ENCODE results near the gene DOP1B.

The DOP1B gene, protein sequence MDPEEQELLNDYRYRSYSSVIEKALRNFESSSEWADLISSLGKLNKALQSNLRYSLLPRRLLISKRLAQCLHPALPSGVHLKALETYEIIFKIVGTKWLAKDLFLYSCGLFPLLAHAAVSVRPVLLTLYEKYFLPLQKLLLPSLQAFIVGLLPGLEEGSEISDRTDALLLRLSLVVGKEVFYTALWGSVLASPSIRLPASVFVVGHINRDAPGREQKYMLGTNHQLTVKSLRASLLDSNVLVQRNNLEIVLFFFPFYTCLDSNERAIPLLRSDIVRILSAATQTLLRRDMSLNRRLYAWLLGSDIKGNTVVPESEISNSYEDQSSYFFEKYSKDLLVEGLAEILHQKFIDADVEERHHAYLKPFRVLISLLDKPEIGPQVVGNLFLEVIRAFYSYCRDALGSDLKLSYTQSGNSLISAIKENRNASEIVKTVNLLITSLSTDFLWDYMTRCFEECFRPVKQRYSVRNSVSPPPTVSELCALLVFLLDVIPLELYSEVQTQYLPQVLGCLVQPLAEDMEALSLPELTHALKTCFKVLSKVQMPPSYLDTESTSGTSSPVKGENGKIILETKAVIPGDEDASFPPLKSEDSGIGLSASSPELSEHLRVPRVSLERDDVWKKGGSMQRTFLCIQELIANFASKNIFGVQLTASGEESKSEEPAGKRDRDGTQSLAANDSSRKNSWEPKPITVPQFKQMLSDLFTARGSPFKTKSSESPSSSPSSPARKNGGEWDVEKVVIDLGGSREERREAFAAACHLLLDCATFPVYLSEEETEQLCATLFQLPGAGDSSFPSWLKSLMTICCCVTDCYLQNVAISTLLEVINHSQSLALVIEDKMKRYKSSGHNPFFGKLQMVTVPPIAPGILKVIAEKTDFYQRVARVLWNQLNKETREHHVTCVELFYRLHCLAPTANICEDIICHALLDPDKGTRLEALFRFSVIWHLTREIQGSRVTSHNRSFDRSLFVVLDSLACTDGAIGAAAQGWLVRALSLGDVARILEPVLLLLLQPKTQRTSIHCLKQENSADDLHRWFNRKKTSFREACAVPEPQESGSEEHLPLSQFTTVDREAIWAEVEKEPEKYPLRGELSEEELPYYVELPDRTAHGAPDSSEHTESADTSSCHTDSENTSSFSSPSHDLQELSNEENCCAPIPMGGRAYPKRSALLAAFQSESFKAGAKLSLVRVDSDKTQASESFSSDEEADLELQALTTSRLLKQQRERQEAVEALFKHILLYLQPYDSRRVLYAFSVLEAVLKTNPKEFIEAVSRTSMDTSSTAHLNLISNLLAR (N-terminal part only)

GRCh38 chr21:36156815-36157670 is at the start of gene DOP1B:
Gene DOP1B (plus strand): TSS chr21:36156824. CDS start chr21:36164734, 7,910 bp downstream.
- DNase-seq (ENCODE audit: low spot score): peak; percentile 54
- in situ Hi-C loops (cut with MboI; ENCODE audit: low pct_unique_long_range_greater_than_20kb, low sequenced_read_pairs, unreplicated experiment): no loop called here
- no peak for TF ChIP-seq CTCF (IDR thresholded peaks at IDR 0.05; ENCODE audit: extremely low read depth, insufficient read depth, missing control alignments)

DNA sequence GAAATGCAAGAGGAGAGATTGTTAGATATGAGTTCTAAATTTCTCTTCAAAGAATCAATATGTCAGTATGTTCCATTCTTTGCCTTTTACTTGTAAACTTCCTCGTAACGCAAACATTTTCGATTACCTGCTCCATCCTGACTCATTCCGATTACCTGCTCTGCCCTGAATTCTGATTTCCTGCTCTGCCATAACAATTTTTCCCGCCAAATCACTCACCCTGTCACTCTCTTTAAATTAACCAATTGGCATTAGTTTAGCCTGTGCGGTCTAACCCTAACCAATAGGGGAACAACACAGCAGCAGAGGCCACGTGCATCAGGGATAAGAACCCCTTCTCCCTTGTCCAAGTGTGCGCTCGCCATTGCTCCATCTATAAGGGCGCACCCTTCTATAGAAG is 46.8 kb upstream of the DOP1B start:
- in situ Hi-C loops (cut with MboI; ENCODE audit: low pct_unique_long_range_greater_than_20kb, low sequenced_read_pairs, unreplicated experiment): no loop called here
- DNase-seq (ENCODE audit: low spot score): no peak
- TF ChIP-seq CTCF (IDR thresholded peaks at IDR 0.05; ENCODE audit: extremely low read depth, insufficient read depth, missing control alignments): no peak

GRCh38 chr21:36111238-36111637 is 45.4 kb upstream of the DOP1B start:
- TF ChIP-seq CTCF (IDR thresholded peaks at IDR 0.05; ENCODE audit: extremely low read depth, insufficient read depth, missing control alignments): no peak
- DNase-seq (ENCODE audit: low spot score): no peak
- in situ Hi-C loops (cut with MboI; ENCODE audit: low pct_unique_long_range_greater_than_20kb, low sequenced_read_pairs, unreplicated experiment): no loop called here

- in situ Hi-C loops (cut with MboI; ENCODE audit: low pct_unique_long_range_greater_than_20kb, low sequenced_read_pairs, unreplicated experiment): no loop called here
- DNase-seq (ENCODE audit: low spot score): no peak
- no peak for TF ChIP-seq CTCF (IDR thresholded peaks at IDR 0.05; ENCODE audit: extremely low read depth, insufficient read depth, missing control alignments)
Measured at GRCh38 chr21:36113647-36114428, 42.8 kb upstream of the DOP1B start.

DNA sequence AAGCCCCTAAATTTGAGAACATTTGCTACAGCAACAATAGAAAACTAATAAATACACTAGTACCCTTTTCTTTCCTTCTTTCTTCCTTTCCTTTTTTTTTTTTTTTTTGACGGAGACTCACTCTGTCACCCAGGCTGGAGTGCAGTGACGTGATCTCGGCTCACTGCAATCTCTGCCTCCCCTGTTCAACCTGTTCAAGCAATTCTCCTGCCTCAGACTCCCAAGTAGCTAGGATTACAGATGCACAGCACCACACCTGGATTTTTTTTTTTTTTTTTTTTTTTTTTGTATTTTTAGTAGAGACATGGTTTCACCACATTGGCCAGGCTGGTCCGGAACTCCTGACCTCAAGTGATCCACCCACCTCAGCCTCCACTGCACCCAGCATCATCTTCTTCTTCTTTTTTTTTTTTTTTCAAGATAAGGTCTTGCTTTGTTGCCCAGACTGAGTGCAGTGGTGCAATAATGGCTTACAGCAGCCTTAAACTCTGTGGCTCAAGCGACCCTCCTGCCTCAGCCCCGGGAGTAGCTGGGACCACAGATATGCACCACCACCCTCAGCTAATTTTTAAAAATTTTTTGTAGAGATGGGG is 41.4 kb upstream of the DOP1B start:
- no peak for DNase-seq (ENCODE audit: low spot score)
- in situ Hi-C loops (cut with MboI; ENCODE audit: low pct_unique_long_range_greater_than_20kb, low sequenced_read_pairs, unreplicated experiment): no loop called here
- TF ChIP-seq CTCF (IDR thresholded peaks at IDR 0.05; ENCODE audit: extremely low read depth, insufficient read depth, missing control alignments): no peak
